HG03139 (cell line): Measurements from ENCODE around the gene HNRNPM.
"Not testable (repeated sequence)": the region's sequence is repeated elsewhere in the genome, so short reads cannot be mapped to it uniquely, and the experiment has no call there.

Source experiments
- ATAC-seq: cut with Tn5 transposase; IDR thresholded peaks from one replicate; pipeline ENCODE4 v1.9.1; 2021; ENCODE audit not compliant: unreplicated experiment

HNRNPM gene

GRCh38 chr19:8425331-8425730 lies 19.4 kb upstream of the HNRNPM start:
- not testable (repeated sequence) for ATAC-seq

- no peak for ATAC-seq
These were observed 18.5 kb upstream of the HNRNPM start for GRCh38 chr19:8426283-8426682.

- ATAC-seq, result no peak
These were observed 15.7 kb upstream of the HNRNPM start for GRCh38 chr19:8429044-8429443.

- ATAC-seq, result no peak
These were observed 14.9 kb upstream of the HNRNPM start for GRCh38 chr19:8429826-8430225.

- ATAC-seq, result no peak
These were observed 14.1 kb upstream of the HNRNPM start for GRCh38 chr19:8430650-8431049.

- no peak for ATAC-seq
These were observed 6.5 kb upstream of the HNRNPM start for GRCh38 chr19:8438236-8438635.

- no peak for ATAC-seq
These were observed 2.8 kb upstream of the HNRNPM start for GRCh38 chr19:8441725-8442544.

GRCh38 chr19:8444140-8444676 lies 567 bp upstream of the HNRNPM start:
- ATAC-seq, result not testable (repeated sequence)

- ATAC-seq, result peak; percentile 17
These were observed 770 bp downstream of the HNRNPM start for GRCh38 chr19:8445488-8446001.

GRCh38 chr19:8446061-8446709 lies 1.4 kb downstream of the HNRNPM start:
- no peak for ATAC-seq

GRCh38 chr19:8449830-8450229 lies 5.1 kb downstream of the HNRNPM start:
- ATAC-seq, result no peak

GRCh38 chr19:8451377-8451776 lies 6.6 kb downstream of the HNRNPM start:
- no peak for ATAC-seq

- ATAC-seq, result no peak
These were observed 7.1 kb downstream of the HNRNPM start for GRCh38 chr19:8451885-8452284.

- no peak for ATAC-seq
These were observed 7.8 kb downstream of the HNRNPM start for GRCh38 chr19:8452446-8453123.

GRCh38 chr19:8453616-8454015 lies 8.8 kb downstream of the HNRNPM start:
- ATAC-seq, result no peak

- ATAC-seq, result no peak
These were observed 9.4 kb downstream of the HNRNPM start for GRCh38 chr19:8454218-8454617.

- ATAC-seq, result no peak
These were observed 10.2 kb downstream of the HNRNPM start for GRCh38 chr19:8455018-8455417.

- no peak for ATAC-seq
These were observed 11.3 kb downstream of the HNRNPM start for GRCh38 chr19:8456064-8456463.

GRCh38 chr19:8457209-8457608 lies 12.4 kb downstream of the HNRNPM start:
- no peak for ATAC-seq

GRCh38 chr19:8457827-8458226 lies 13.1 kb downstream of the HNRNPM start:
- no peak for ATAC-seq

- ATAC-seq, result no peak
These were observed 13.6 kb downstream of the HNRNPM start for GRCh38 chr19:8458380-8458779.
